HCT116 (cell line): Measurements from ENCODE around the gene CDK2. TPM values are rescaled to one million over a fixed set of nuclear protein-coding genes. Genes with fewer than 3 reads are reported as not detected.
A peak's percentile ranks its signal among the peaks of the same experiment; 100 is the strongest.

Experiments
- ATAC-seq: fragments of 200-7000 bp; cut with Tn5 transposase; 2 replicates; pipeline ENCODE4 v1.9.1; 2020; ENCODE audit warnings: mild to moderate bottlenecking, moderate library complexity
- BruUV-seq: library from RNA; stranded (reverse); fragments of 400-500 nt; replicated peaks from 2 replicates; lab custom pipeline; 2021; lab: Mats Ljungman, UMichigan
- CTCF ChIA-PET: fragments of 300-600 bp; sonication (Branson Sonifier 250); formaldehyde crosslinking; loops from one replicate; lab custom pipeline; 2021; ENCODE audit warnings: antibody characterized with exemption; lab: Charles Lee
- POLR2A ChIA-PET: fragments of 300-600, 350-600 bp; sonication (Branson Sonifier 250); formaldehyde crosslinking; loops from one replicate; lab custom pipeline; 2021; ENCODE audit warnings: antibody characterized with exemption; lab: Charles Lee
- RAD21 ChIA-PET, 2 experiments: fragments of 300-600 bp; sonication (Branson Sonifier 250); formaldehyde crosslinking; loops; one replicate each; lab custom pipeline; 2023; ENCODE audit warnings: low total read pairs in 2 of 2; ENCODE audit not compliant: uncharacterized antibody in 2 of 2, unreplicated experiment in 2 of 2, low non-redundant PET in 1 of 2; lab: Charles Lee
- DNase-seq: peaks from one replicate; pipeline ENCODE4 v3.0.0-alpha.2; 2010; ENCODE audit warnings: low read depth, low spot score
- H2AFZ ChIP-seq: fragments of 200-600 bp; shearing (Covaris generic), sonication (generic); 2 replicates; pipeline ENCODE4 v1.6.1; 2017; ENCODE audit warnings: low read depth, mixed run types, mixed read lengths, antibody characterized with exemption, low read length; ENCODE audit not compliant: poor library complexity, severe bottlenecking
- H3K27ac ChIP-seq: 2 replicates; pipeline ENCODE4 v1.5.1; 2012; ENCODE audit warnings: low read depth, low read length
- H3K27me3 ChIP-seq: fragments of 200-600 bp; sonication (generic); 2 replicates; pipeline ENCODE4 v1.6.1; 2016; ENCODE audit warnings: mixed run types, low read length, mixed read lengths; ENCODE audit not compliant: insufficient read depth
- H3K36me3 ChIP-seq, 2 experiments: fragments of 200-500 bp in 1 of 2; fragments of 200-600 bp in 1 of 2; sonication (Bioruptor generic) in 1 of 2; sonication (generic) in 1 of 2; 2 replicates each; pipeline versions ENCODE4 v1.5.1 to v1.6.1; 2014 to 2016; ENCODE audit warnings: low read length in 2 of 2, inconsistent platforms in 1 of 2, mixed read lengths in 1 of 2, mixed run types in 1 of 2; ENCODE audit not compliant: insufficient read depth in 2 of 2, control insufficient read depth in 1 of 2
- H3K4me1 ChIP-seq, 2 experiments: fragments of 200-600 bp in 1 of 2; sonication (generic) in 1 of 2; 2 replicates each; pipeline versions ENCODE4 v1.5.1 to v1.6.1; 2012 to 2017; ENCODE audit warnings: low read length in 2 of 2, inconsistent platforms in 1 of 2, mild to moderate bottlenecking in 1 of 2, mixed read lengths in 1 of 2, mixed run types in 1 of 2, moderate library complexity in 1 of 2; ENCODE audit not compliant: insufficient read depth in 2 of 2, control insufficient read depth in 1 of 2
- H3K4me2 ChIP-seq: fragments of 200-600 bp; sonication (generic); 2 replicates; pipeline ENCODE4 v1.6.1; 2017; ENCODE audit warnings: mixed run types, low read length, mixed read lengths
- H3K4me3 ChIP-seq, 2 experiments: fragments of 200-600 bp in 1 of 2; sonication (generic) in 1 of 2; replicated peaks in 1 of 2; 2 replicates each; pipeline ENCODE4 v1.5.1; 2011 to 2016; ENCODE audit warnings: low read length in 2 of 2, control low read depth in 1 of 2, low read depth in 1 of 2, mild to moderate bottlenecking in 1 of 2, mixed read lengths in 1 of 2, mixed run types in 1 of 2
- H3K79me2 ChIP-seq: fragments of 200-600 bp; sonication (generic); 2 replicates; pipeline ENCODE4 v1.6.1; 2017; ENCODE audit warnings: mild to moderate bottlenecking, mixed run types, low read length, moderate library complexity, mixed read lengths; ENCODE audit not compliant: insufficient read depth
- H3K9ac ChIP-seq: fragments of 200-600 bp; sonication (generic); 2 replicates; pipeline ENCODE4 v1.6.1; 2016; ENCODE audit warnings: low read length, mixed read lengths
- H3K9me2 ChIP-seq: fragments of 200-600 bp; sonication (generic), shearing (Covaris generic); 2 replicates; pipeline ENCODE4 v1.6.1; 2017; ENCODE audit warnings: mixed run types, mild to moderate bottlenecking, moderate library complexity; ENCODE audit not compliant: insufficient read depth
- H3K9me3 ChIP-seq, 2 experiments: fragments of 200-500 bp in 1 of 2; fragments of 200-600 bp in 1 of 2; sonication (Bioruptor generic) in 1 of 2; sonication (generic) in 1 of 2; 2 replicates each; pipeline ENCODE4 v1.6.1; 2014 to 2017; ENCODE audit warnings: low read length in 2 of 2, mixed read lengths in 2 of 2, inconsistent platforms in 1 of 2, low read depth in 1 of 2, mild to moderate bottlenecking in 1 of 2, mixed run types in 1 of 2, moderate library complexity in 1 of 2; ENCODE audit not compliant: control insufficient read depth in 1 of 2, insufficient read depth in 1 of 2
- H4K20me1 ChIP-seq: fragments of 200-600 bp; sonication (generic), shearing (Covaris generic); 2 replicates; pipeline ENCODE4 v1.6.1; 2017; ENCODE audit warnings: mixed run types, mild to moderate bottlenecking, moderate library complexity; ENCODE audit not compliant: insufficient read depth
- CBX3 ChIP-seq: IDR thresholded peaks from 2 replicates; pipeline ENCODE4 v1.6.1; 2012; ENCODE audit warnings: low read depth
- CEBPB ChIP-seq: IDR thresholded peaks from 2 replicates; pipeline ENCODE4 v1.6.1; 2012; ENCODE audit warnings: low read depth
- EGR1 ChIP-seq: IDR thresholded peaks from 2 replicates; pipeline ENCODE4 v1.6.1; 2012; ENCODE audit warnings: low read depth
- ELF1 ChIP-seq: IDR thresholded peaks from 2 replicates; pipeline ENCODE4 v1.6.1; 2012; ENCODE audit warnings: low read depth, borderline replicate concordance
- EZH2 ChIP-seq: fragments of 200-600 bp; sonication (generic); IDR thresholded peaks from 2 replicates; pipeline ENCODE4 v1.6.1; 2017; ENCODE audit warnings: antibody characterized with exemption, mixed run types
- EZH2phosphoT487 ChIP-seq: fragments of 200-600 bp; IDR thresholded peaks from 2 replicates; pipeline ENCODE4 v1.6.1; 2018; ENCODE audit warnings: antibody characterized with exemption, borderline replicate concordance
- FOSL1 ChIP-seq: IDR thresholded peaks from 2 replicates; pipeline ENCODE4 v1.6.1; 2012; ENCODE audit warnings: low read depth
- POLR2A ChIP-seq: IDR thresholded peaks from 2 replicates; pipeline ENCODE4 v1.7.0; 2011; ENCODE audit warnings: borderline replicate concordance; ENCODE audit not compliant: insufficient read depth, insufficient read length; ENCODE audit errors: extremely low read depth
- POLR2AphosphoS5 ChIP-seq: IDR thresholded peaks from 2 replicates; pipeline ENCODE4 v1.6.1; 2011; ENCODE audit warnings: mild to moderate bottlenecking, low read depth, low read length, moderate library complexity
- SIN3A ChIP-seq: IDR thresholded peaks from 2 replicates; pipeline ENCODE4 v1.6.1; 2012; ENCODE audit warnings: low read depth
- SP1 ChIP-seq: IDR thresholded peaks from 2 replicates; pipeline ENCODE4 v1.6.1; 2012; ENCODE audit warnings: low read depth
- SRF ChIP-seq: IDR thresholded peaks from 2 replicates; pipeline ENCODE4 v1.6.1; 2012; ENCODE audit warnings: low read depth
- TCF7L2 ChIP-seq: IDR thresholded peaks from 2 replicates; pipeline ENCODE4 v1.7.0; 2011; ENCODE audit warnings: borderline replicate concordance, inconsistent platforms; ENCODE audit not compliant: insufficient read depth, insufficient read length; ENCODE audit errors: extremely low read depth
- YY1 ChIP-seq: IDR thresholded peaks from 2 replicates; pipeline ENCODE4 v1.6.1; 2011; ENCODE audit warnings: low read length, low read depth, moderate library complexity, mild to moderate bottlenecking; ENCODE audit not compliant: insufficient replicate concordance; ENCODE audit errors: extremely low read depth
- ZFX ChIP-seq: fragments of 450-650 bp; IDR thresholded peaks from 2 replicates; pipeline ENCODE4 v1.6.1; 2017
- ZNF274 ChIP-seq: fragments of 200-500 bp; sonication (Bioruptor generic); IDR thresholded peaks from 2 replicates; pipeline ENCODE4 v1.6.1; 2014; ENCODE audit warnings: mild to moderate bottlenecking, low read depth, low read length, inconsistent platforms
- intact Hi-C: fragments of 100-400 bp; cut with micrococcal nuclease; formaldehyde crosslinking; loops from 2 replicates; pipeline ENCODE4 v1.10.0; 2022
- total RNA-seq: library from RNA; stranded (reverse); gene quantifications from one replicate; pipeline ENCODE4 v1.2.1, GENCODE V29; 2021; ENCODE audit not compliant: unreplicated experiment
- TF ChIP-seq, protein P1 (sequence below): IDR thresholded peaks from 2 replicates; pipeline ENCODE4 v1.6.1; 2011; ENCODE audit warnings: mild to moderate bottlenecking, low read length, moderate library complexity; ENCODE audit not compliant: insufficient replicate concordance; ENCODE audit errors: extremely low read depth
- TF ChIP-seq, protein P2 (sequence below), 3 experiments: fragments of 200-600 bp in 1 of 3; sonication (generic) in 1 of 3; IDR thresholded peaks in 2 of 3; conservative IDR thresholded peaks in 1 of 3; 2 replicates each; pipeline ENCODE4 v1.5.1; 2012 to 2017; ENCODE audit warnings: low read depth in 2 of 3, low read length in 2 of 3, antibody characterized with exemption in 1 of 3, borderline replicate concordance in 1 of 3, control low read depth in 1 of 3, mild to moderate bottlenecking in 1 of 3, mixed read lengths in 1 of 3, mixed run types in 1 of 3, moderate library complexity in 1 of 3; ENCODE audit not compliant: insufficient read depth in 1 of 3
- TF ChIP-seq, protein P3 (sequence below): IDR thresholded peaks from 2 replicates; pipeline ENCODE4 v1.6.1; 2012; ENCODE audit warnings: low read depth
- TF ChIP-seq, protein P4 (sequence below): IDR thresholded peaks from 2 replicates; pipeline ENCODE4 v1.6.1; 2012

The CDK2 gene
- total RNA-seq, 1 experiment from 2014 or later, result 90.9 TPM

DNA sequence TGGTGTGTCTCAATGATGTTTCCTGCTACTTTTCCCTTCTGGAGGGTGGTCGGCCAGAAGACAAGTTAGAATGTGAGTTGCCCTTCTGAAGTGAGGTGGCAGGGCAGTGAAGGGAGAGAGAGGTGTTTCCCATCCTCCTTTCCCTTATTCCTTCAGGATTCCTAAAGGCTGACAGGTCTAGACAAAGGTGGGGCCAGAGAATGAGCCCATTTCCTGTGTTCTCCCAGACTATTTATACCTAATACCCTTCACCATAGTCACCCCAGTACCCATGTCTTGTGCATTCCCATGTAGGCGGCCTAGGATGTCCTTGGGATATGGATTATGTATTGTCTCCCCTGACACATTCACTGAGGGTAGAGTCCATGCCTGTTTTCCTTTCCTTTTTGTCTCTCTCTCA is 28.6 kb upstream of the CDK2 start:
- Histone ChIP-seq H3K9me2 (no peaks in the 10 kb centered on the region), H2AFZ (no peak overlapping the region), H3K79me2 (no peaks in the 10 kb centered on the region), H3K27ac (no peak overlapping the region)
- POLR2A ChIA-PET, result interaction anchor here (1.0 kb wide), 1 partner anchor 11 kb away, joined by 3 read pairs; no protein-coding TSS in a partner anchor
- intact Hi-C loops, result no loop called here
- TF ChIP-seq CEBPB (no peak), ZFX (no peak), POLR2AphosphoS5 (no peak), EGR1 (no peak), FOSL1 (no peak), TCF7L2 (no peak), EZH2phosphoT487 (no peak), ZNF274 (no peak), SRF (no peak), SIN3A (no peak), POLR2A (no peak), CBX3 (no peak), EZH2 (no peak), ELF1 (no peak), SP1 (no peak), YY1 (no peak)
- TF ChIP-seq, protein P1, sequence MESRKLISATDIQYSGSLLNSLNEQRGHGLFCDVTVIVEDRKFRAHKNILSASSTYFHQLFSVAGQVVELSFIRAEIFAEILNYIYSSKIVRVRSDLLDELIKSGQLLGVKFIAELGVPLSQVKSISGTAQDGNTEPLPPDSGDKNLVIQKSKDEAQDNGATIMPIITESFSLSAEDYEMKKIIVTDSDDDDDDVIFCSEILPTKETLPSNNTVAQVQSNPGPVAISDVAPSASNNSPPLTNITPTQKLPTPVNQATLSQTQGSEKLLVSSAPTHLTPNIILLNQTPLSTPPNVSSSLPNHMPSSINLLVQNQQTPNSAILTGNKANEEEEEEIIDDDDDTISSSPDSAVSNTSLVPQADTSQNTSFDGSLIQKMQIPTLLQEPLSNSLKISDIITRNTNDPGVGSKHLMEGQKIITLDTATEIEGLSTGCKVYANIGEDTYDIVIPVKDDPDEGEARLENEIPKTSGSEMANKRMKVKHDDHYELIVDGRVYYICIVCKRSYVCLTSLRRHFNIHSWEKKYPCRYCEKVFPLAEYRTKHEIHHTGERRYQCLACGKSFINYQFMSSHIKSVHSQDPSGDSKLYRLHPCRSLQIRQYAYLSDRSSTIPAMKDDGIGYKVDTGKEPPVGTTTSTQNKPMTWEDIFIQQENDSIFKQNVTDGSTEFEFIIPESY, result no peak
- TF ChIP-seq, protein P2, sequence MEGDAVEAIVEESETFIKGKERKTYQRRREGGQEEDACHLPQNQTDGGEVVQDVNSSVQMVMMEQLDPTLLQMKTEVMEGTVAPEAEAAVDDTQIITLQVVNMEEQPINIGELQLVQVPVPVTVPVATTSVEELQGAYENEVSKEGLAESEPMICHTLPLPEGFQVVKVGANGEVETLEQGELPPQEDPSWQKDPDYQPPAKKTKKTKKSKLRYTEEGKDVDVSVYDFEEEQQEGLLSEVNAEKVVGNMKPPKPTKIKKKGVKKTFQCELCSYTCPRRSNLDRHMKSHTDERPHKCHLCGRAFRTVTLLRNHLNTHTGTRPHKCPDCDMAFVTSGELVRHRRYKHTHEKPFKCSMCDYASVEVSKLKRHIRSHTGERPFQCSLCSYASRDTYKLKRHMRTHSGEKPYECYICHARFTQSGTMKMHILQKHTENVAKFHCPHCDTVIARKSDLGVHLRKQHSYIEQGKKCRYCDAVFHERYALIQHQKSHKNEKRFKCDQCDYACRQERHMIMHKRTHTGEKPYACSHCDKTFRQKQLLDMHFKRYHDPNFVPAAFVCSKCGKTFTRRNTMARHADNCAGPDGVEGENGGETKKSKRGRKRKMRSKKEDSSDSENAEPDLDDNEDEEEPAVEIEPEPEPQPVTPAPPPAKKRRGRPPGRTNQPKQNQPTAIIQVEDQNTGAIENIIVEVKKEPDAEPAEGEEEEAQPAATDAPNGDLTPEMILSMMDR (IDR thresholded peaks at IDR 0.05 in 2 of 3, conservative IDR thresholded peaks at IDR 0.05 in 1 of 3; ENCODE audit: borderline replicate concordance in 1 of 3, insufficient read depth in 1 of 3, low read depth in 2 of 3, low read length in 2 of 3), result no peak
- TF ChIP-seq, protein P3, sequence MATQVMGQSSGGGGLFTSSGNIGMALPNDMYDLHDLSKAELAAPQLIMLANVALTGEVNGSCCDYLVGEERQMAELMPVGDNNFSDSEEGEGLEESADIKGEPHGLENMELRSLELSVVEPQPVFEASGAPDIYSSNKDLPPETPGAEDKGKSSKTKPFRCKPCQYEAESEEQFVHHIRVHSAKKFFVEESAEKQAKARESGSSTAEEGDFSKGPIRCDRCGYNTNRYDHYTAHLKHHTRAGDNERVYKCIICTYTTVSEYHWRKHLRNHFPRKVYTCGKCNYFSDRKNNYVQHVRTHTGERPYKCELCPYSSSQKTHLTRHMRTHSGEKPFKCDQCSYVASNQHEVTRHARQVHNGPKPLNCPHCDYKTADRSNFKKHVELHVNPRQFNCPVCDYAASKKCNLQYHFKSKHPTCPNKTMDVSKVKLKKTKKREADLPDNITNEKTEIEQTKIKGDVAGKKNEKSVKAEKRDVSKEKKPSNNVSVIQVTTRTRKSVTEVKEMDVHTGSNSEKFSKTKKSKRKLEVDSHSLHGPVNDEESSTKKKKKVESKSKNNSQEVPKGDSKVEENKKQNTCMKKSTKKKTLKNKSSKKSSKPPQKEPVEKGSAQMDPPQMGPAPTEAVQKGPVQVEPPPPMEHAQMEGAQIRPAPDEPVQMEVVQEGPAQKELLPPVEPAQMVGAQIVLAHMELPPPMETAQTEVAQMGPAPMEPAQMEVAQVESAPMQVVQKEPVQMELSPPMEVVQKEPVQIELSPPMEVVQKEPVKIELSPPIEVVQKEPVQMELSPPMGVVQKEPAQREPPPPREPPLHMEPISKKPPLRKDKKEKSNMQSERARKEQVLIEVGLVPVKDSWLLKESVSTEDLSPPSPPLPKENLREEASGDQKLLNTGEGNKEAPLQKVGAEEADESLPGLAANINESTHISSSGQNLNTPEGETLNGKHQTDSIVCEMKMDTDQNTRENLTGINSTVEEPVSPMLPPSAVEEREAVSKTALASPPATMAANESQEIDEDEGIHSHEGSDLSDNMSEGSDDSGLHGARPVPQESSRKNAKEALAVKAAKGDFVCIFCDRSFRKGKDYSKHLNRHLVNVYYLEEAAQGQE, result no peak
- TF ChIP-seq, protein P4, sequence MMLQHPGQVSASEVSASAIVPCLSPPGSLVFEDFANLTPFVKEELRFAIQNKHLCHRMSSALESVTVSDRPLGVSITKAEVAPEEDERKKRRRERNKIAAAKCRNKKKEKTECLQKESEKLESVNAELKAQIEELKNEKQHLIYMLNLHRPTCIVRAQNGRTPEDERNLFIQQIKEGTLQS, result no peak
- TF ChIP-seq, all 23 proteins: peak for 0
- no peak overlapping the region for H3K4me3 ChIP-seq
- H4K20me1 ChIP-seq, result no peaks in the 10 kb centered on the region
- DNase-seq (no peak), ATAC-seq (no peak)
- ChIA-PET CTCF (no interaction called here), RAD21 (no interaction called here)
- H3K36me3 ChIP-seq, result peaks cover 0 to 6% of the 10 kb centered on the region in 2 experiments; a peak in 2 of 4 replicates
- H3K27me3 ChIP-seq, result no peaks in the 10 kb centered on the region
- BruUV-seq, result no TSS peak
- no peaks in the 10 kb centered on the region for H3K9me3 ChIP-seq
- peaks cover 11 to 38% of the 10 kb centered on the region in 2 experiments for H3K4me1 ChIP-seq
- H3K4me2 ChIP-seq, result peak overlapping the region; percentile 26; the same call in 1 of the 2 replicates
- H3K9ac ChIP-seq, result no peak overlapping the region; the same call in 1 of the 2 replicates
